Spleen (tissue), 11 donors: ENCODE data around the gene TSEN54. TPM values are rescaled to one million over a fixed set of nuclear protein-coding genes. Genes with fewer than 3 reads are reported as not detected.

Source experiments
- DNase-seq: peaks from one replicate; pipeline ENCODE4 v3.0.0-alpha.2; 2020
- H3K27ac ChIP-seq, 8 donors: fragments of 200-600 bp; sonication (generic) in 7 of 8; 1 replicate in 4 of 8; 2 replicates in 4 of 8; pipeline versions ENCODE4 v1.5.0 to v1.8.0; 2016 to 2021; ENCODE audit warnings: inconsistent platforms in 4 of 8, mild to moderate bottlenecking in 4 of 8, moderate library complexity in 1 of 8
- H3K27me3 ChIP-seq, 7 donors: fragments of 200-600 bp; sonication (generic) in 6 of 7; replicated peaks in 1 of 7; 1 replicate in 4 of 7; 2 replicates in 3 of 7; pipeline versions ENCODE4 v1.5.0 to v1.8.0; 2016 to 2021; ENCODE audit warnings: inconsistent platforms in 3 of 7, mild to moderate bottlenecking in 1 of 7
- H3K36me3 ChIP-seq, 6 donors: fragments of 200-600 bp; sonication (generic) in 5 of 6; 1 replicate in 4 of 6; 2 replicates in 2 of 6; pipeline versions ENCODE4 v1.5.0 to v1.8.0; 2016 to 2021; ENCODE audit warnings: inconsistent platforms in 2 of 6
- H3K4me1 ChIP-seq, 6 donors: fragments of 200-600 bp; sonication (generic) in 5 of 6; 1 replicate in 3 of 6; 2 replicates in 3 of 6; pipeline versions ENCODE4 v1.5.0 to v1.8.0; 2016 to 2021; ENCODE audit warnings: inconsistent platforms in 3 of 6
- H3K4me3 ChIP-seq, 8 donors: fragments of 200-600 bp; sonication (generic) in 7 of 8; 1 replicate in 4 of 8; 2 replicates in 4 of 8; pipeline versions ENCODE4 v1.5.0 to v1.8.0; 2016 to 2021; ENCODE audit warnings: inconsistent platforms in 4 of 8, mild to moderate bottlenecking in 4 of 8, moderate library complexity in 2 of 8
- H3K9me3 ChIP-seq, 8 donors: fragments of 200-600 bp; sonication (generic) in 7 of 8; 1 replicate in 4 of 8; 2 replicates in 4 of 8; pipeline versions ENCODE4 v1.5.0 to v1.8.0; 2016 to 2021; ENCODE audit warnings: inconsistent platforms in 4 of 8
- POLR2A ChIP-seq, 3 donors: fragments of 450-650 bp; IDR thresholded peaks; one replicate each; pipeline ENCODE4 v1.5.1; 2017; ENCODE audit warnings: antibody characterized with exemption in 3 of 3, mild to moderate bottlenecking in 1 of 3
- POLR2AphosphoS5 ChIP-seq, 3 donors: sonication (generic); formaldehyde crosslinking; IDR thresholded peaks; one replicate each; pipeline ENCODE4 v1.5.1; 2017; ENCODE audit warnings: antibody characterized with exemption in 3 of 3
- WGBS, 5 donors: extraction: QIAGEN DNeasy Blood & Tissue Kit in 3 of 5; methylation state at CpG; one replicate each; pipeline versions ENCODE4 v1.1.5 to v1.1.7; 2013 to 2018; 5-methylcytosine and 5-hydroxymethylcytosine counted together
- intact Hi-C: fragments of 100-400 bp; cut with DNase I; formaldehyde crosslinking; loops from one replicate; pipeline ENCODE4 v1.15.0; 2023; ENCODE audit warnings: low total_unique reads
- polyA plus RNA-seq, 3 donors: library from polyadenylated mRNA; stranded (reverse); fragments of 200-250 nt; gene quantifications; one replicate each; pipeline ENCODE4 v1.2.1, GENCODE V29; 2013
- total RNA-seq, 7 donors: library from RNA; depleted of rRNA in 3 of 7; stranded (reverse); fragments of >200 nt in 3 of 7; fragmentation: NEBNext Ultra II Directional in 4 of 7; extraction: Animal tissue kit (Norgen Biotek cat#: 25700) in 4 of 7; gene quantifications; one replicate each; pipeline versions ENCODE4 v1.1.0 to v1.2.1, GENCODE V29; 2016 to 2021
- TF ChIP-seq, protein P1 (sequence below), 11 experiments: fragments of 200-600 bp in 7 of 11; fragments of 450-650 bp in 4 of 11; sonication (generic) in 4 of 11; IDR thresholded peaks in 8 of 11; conservative IDR thresholded peaks in 3 of 11; 1 replicate in 7 of 11; 2 replicates in 4 of 11; pipeline versions ENCODE4 v1.4.0 to v1.8.0; 2016 to 2021; ENCODE audit warnings: antibody characterized with exemption in 11 of 11, inconsistent platforms in 4 of 11, mild to moderate bottlenecking in 1 of 11
- donor health status: healthy with polysubstance abuse.
- donor health status: DM: no; HTN: no; CAD: no; lungs with moderate emphysema.
- donor health status: DM: no; HTN: no; CAD: no.
- donor health status: Bipolar disorder and iron deficiency.
- donor health status: healthy.
- donor health status: DM: no; HTN: no; CAD: no.
- donor health status: DM: yes; HTN: yes; CAD: no.

The TSEN54 gene
- total and polyA plus RNA-seq, 10 donors: 31.0 to 87.8 (median 42.4) TPM

DNA sequence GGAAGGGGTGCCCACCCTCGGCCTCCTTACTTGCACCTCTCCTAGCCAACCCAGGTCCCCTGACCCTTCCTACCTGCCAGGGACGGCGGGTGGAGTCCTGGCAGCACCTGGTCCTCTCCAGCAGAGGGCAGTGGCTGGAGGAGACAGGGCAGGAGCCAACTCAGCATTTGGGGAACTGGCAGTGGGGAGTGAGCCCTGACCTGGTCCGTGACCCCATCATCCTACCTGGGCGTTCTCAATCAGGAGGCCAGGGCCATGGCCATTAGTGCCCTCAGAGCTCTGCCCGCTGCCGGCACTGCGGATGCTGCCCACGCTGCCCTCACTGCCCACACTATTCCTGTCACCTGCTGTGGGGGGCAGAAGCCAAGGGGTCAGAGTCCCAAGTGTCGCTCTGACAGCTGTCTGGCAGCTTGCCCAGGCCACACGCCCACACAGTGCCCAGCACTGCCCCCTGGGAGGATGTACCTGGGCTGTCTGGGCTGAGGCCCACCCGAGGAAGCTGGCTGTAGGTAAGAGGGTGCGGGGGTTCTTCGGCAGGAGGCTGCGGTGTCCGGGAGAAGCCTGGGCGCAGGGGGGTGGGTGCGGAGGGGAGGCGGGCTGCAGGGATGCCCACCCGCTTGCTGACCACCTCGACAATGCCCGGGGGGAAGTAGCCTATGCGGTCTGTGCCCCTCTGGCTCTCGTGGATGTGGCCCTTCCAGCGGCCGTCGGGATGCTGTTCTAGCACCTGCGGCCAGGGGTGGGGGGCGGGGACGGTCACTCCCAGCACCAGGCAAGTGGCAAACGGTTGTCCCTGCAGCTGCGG is 11.8 kb upstream of the TSEN54 start:
- H3K27me3 ChIP-seq: no peaks in the 10 kb centered on the region
- WGBS, 5 donors: 62 to 79% (median 68%) methylated on average over 20 to 32 of the region's 32 CpGs
- H3K4me3 ChIP-seq: peak overlapping the region in 1 of 8 donors; percentile 11
- DNase-seq: peak; percentile 85
- H3K9me3 ChIP-seq: no peaks in the 10 kb centered on the region
- TF ChIP-seq POLR2A (IDR thresholded peaks at IDR 0.05): no peak
- TF ChIP-seq, protein P1, sequence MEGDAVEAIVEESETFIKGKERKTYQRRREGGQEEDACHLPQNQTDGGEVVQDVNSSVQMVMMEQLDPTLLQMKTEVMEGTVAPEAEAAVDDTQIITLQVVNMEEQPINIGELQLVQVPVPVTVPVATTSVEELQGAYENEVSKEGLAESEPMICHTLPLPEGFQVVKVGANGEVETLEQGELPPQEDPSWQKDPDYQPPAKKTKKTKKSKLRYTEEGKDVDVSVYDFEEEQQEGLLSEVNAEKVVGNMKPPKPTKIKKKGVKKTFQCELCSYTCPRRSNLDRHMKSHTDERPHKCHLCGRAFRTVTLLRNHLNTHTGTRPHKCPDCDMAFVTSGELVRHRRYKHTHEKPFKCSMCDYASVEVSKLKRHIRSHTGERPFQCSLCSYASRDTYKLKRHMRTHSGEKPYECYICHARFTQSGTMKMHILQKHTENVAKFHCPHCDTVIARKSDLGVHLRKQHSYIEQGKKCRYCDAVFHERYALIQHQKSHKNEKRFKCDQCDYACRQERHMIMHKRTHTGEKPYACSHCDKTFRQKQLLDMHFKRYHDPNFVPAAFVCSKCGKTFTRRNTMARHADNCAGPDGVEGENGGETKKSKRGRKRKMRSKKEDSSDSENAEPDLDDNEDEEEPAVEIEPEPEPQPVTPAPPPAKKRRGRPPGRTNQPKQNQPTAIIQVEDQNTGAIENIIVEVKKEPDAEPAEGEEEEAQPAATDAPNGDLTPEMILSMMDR (IDR thresholded peaks at IDR 0.05 in 8 of 11, conservative IDR thresholded peaks at IDR 0.05 in 3 of 11): peak; percentile 46 to 79 (median 71)
- peak; percentile 67 to 78 (median 73) for TF ChIP-seq POLR2AphosphoS5 (IDR thresholded peaks at IDR 0.05)
- H3K4me1 ChIP-seq: peaks cover 0 to 100% (median 62%) of the 10 kb centered on the region in 6 donors
- peaks cover 0 to 89% (median 16%) of the 10 kb centered on the region in 6 donors for H3K36me3 ChIP-seq
- intact Hi-C loops: no loop called here
- H3K27ac ChIP-seq: peak overlapping the region in 5 of 8 donors; percentile 23 to 90 (median 82)

DNA sequence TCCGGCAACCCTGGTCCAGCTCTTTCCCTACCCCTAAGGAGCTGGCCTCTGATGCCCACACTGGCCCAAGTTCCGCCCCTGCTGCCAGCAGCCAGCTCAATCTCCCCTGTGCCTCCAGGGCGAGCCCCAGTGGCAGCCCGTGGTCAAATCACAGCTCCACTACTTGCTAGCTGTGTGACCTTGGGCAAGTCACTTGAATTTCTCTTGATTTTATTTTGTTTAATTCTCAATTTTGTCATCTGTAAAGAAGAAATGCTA is 11.2 kb upstream of the TSEN54 start:
- TF ChIP-seq, protein P1 (IDR thresholded peaks at IDR 0.05 in 8 of 11, conservative IDR thresholded peaks at IDR 0.05 in 3 of 11): no peak
- TF ChIP-seq POLR2A (IDR thresholded peaks at IDR 0.05): no peak
- TF ChIP-seq POLR2AphosphoS5 (IDR thresholded peaks at IDR 0.05): no peak
- 68 to 92% (median 75%) methylated on average over 4 of the region's 4 CpGs for WGBS, 5 donors
- H3K9me3 ChIP-seq: no peaks in the 10 kb centered on the region
- DNase-seq: no peak
- no peaks in the 10 kb centered on the region for H3K27me3 ChIP-seq
- intact Hi-C loops: no loop called here
- H3K36me3 ChIP-seq: peaks cover 0 to 83% (median 14%) of the 10 kb centered on the region in 6 donors
- H3K4me1 ChIP-seq: peaks cover 0 to 98% (median 59%) of the 10 kb centered on the region in 6 donors
- H3K4me3 ChIP-seq: no peak overlapping the region
- peak overlapping the region in 4 of 8 donors; percentile 54 to 90 (median 86) for H3K27ac ChIP-seq

DNA sequence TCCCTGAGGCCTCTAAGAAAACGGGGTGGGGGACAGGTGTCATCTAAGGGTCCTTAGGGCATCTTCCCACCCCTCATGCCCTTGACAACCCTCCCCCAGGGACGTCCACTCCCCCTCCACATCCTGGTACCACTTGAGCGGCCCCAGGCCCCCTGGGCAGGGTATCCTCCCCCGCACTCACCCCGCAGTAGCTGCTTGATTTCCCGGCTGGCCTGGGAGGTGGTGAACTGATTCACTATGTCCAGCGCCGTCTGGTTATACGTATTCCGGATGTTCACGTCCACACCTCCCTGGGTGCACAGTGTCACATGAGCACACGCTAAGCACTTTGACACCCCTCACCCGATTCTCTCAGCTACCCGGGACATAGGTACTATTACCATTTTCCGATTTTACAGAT is 10.7 kb upstream of the TSEN54 start:
- WGBS, 5 donors: 74 to 82% (median 76%) methylated on average over 15 of the region's 15 CpGs
- peaks cover 0 to 98% (median 59%) of the 10 kb centered on the region in 6 donors for H3K4me1 ChIP-seq
- H3K4me3 ChIP-seq: no peak overlapping the region
- DNase-seq: peak; percentile 40
- intact Hi-C loops: no loop called here
- no peaks in the 10 kb centered on the region for H3K9me3 ChIP-seq
- peak overlapping the region in 5 of 8 donors; percentile 21 to 90 (median 82) for H3K27ac ChIP-seq
- no peak for TF ChIP-seq POLR2A (IDR thresholded peaks at IDR 0.05)
- TF ChIP-seq, protein P1 (IDR thresholded peaks at IDR 0.05 in 8 of 11, conservative IDR thresholded peaks at IDR 0.05 in 3 of 11): no peak
- TF ChIP-seq POLR2AphosphoS5 (IDR thresholded peaks at IDR 0.05): no peak
- no peaks in the 10 kb centered on the region for H3K27me3 ChIP-seq
- peaks cover 0 to 80% (median 8%) of the 10 kb centered on the region in 6 donors for H3K36me3 ChIP-seq

DNA sequence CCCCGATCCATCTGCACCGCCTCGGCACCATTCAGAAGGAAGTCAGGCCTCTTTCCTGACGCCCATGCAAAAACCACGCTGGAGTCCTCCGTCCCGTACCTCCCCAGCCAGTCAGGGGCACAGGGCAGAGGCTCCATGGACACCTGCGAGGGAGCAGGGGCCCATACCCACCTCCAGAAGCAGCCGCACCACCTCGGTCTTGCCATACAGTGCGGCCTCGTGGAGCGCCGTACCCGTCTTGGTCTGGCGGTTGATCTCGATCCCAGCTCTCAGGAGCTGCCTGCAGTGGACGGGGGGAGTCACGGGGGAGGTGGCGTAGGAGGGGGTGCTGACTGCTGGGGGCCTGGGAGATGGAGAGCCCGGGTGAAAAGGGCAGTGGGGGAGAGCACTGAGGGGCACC is 10.2 kb upstream of the TSEN54 start:
- no peaks in the 10 kb centered on the region for H3K9me3 ChIP-seq
- intact Hi-C loops: no loop called here
- TF ChIP-seq POLR2A (IDR thresholded peaks at IDR 0.05): no peak
- TF ChIP-seq POLR2AphosphoS5 (IDR thresholded peaks at IDR 0.05): peak in 1 of 3 donors; percentile 42
- 74 to 86% (median 77%) methylated on average over 19 to 21 of the region's 21 CpGs for WGBS, 5 donors
- peaks cover 0 to 98% (median 59%) of the 10 kb centered on the region in 6 donors for H3K4me1 ChIP-seq
- H3K27ac ChIP-seq: peak overlapping the region in 4 of 8 donors; percentile 21 to 90 (median 86)
- H3K36me3 ChIP-seq: peaks cover 0 to 78% (median 6%) of the 10 kb centered on the region in 6 donors
- no peak overlapping the region for H3K4me3 ChIP-seq
- no peaks in the 10 kb centered on the region for H3K27me3 ChIP-seq
- peak; percentile 68 for DNase-seq
